SK-N-SH (cell line): ENCODE measurements around the gene TK2. TPM values are rescaled to one million over a fixed set of nuclear protein-coding genes. Genes with fewer than 3 reads are reported as not detected.

Experiments used
- CTCF ChIA-PET: fragments of 300-600, 350-600 bp; formaldehyde crosslinking; extraction: SDS; loops from one replicate; lab custom pipeline; 2021; lab: Yijun Ruan, JAX
- POLR2A ChIA-PET: fragments of 350-600 bp; sonication (Branson Sonifier 250); formaldehyde crosslinking; extraction: SDS; loops from one replicate; lab custom pipeline; 2020; ENCODE audit warnings: antibody characterized with exemption, inconsistent platforms; lab: Yijun Ruan, JAX
- DNase-seq: peaks from one replicate; pipeline ENCODE4 v3.0.0; 2012
- H2AFZ ChIP-seq: fragments of 200-600 bp; sonication (generic); 2 replicates; pipeline ENCODE4 v1.8.1; 2016; ENCODE audit warnings: antibody characterized with exemption, mild to moderate bottlenecking, low read depth
- H3F3A ChIP-seq: fragments of 200-600 bp; sonication (generic); replicated peaks from 2 replicates; pipeline ENCODE3; 2016; ENCODE audit warnings: antibody characterized with exemption, mild to moderate bottlenecking; ENCODE audit not compliant: insufficient read depth
- H3K27ac ChIP-seq, 2 experiments: fragments of 200-500 bp in 1 of 2; fragments of 200-600 bp in 1 of 2; sonication (Bioruptor generic) in 1 of 2; sonication (generic), shearing (Covaris generic) in 1 of 2; 2 replicates each; pipeline versions ENCODE4 v1.5.1 to v1.6.1; 2014 to 2016; ENCODE audit warnings: low read depth in 2 of 2, inconsistent platforms in 1 of 2, low read length in 1 of 2, mild to moderate bottlenecking in 1 of 2, mixed read lengths in 1 of 2
- H3K27me3 ChIP-seq: fragments of 200-600 bp; sonication (generic), shearing (Covaris generic); 2 replicates; pipeline ENCODE4 v1.6.1; 2016; ENCODE audit warnings: mixed run types; ENCODE audit not compliant: insufficient read depth
- H3K36me3 ChIP-seq, 2 experiments: fragments of 200-500 bp in 1 of 2; fragments of 200-600 bp in 1 of 2; sonication (Bioruptor generic) in 1 of 2; sonication (generic) in 1 of 2; replicated peaks in 1 of 2; 2 replicates each; pipeline versions ENCODE3 to v1.5.1; 2014 to 2016; ENCODE audit warnings: low read length in 1 of 2, mild to moderate bottlenecking in 1 of 2; ENCODE audit not compliant: insufficient read depth in 2 of 2, control insufficient read depth in 1 of 2
- H3K4me1 ChIP-seq, 2 experiments: fragments of 200-500 bp in 1 of 2; fragments of 200-600 bp in 1 of 2; sonication (Bioruptor generic) in 1 of 2; sonication (generic), shearing (Covaris generic) in 1 of 2; 2 replicates each; pipeline versions ENCODE4 v1.5.1 to v1.6.1; 2014 to 2016; ENCODE audit warnings: low read depth in 1 of 2, low read length in 1 of 2, mixed run types in 1 of 2; ENCODE audit not compliant: insufficient read depth in 2 of 2, control insufficient read depth in 1 of 2
- H3K4me2 ChIP-seq: fragments of 200-600 bp; sonication (generic), shearing (Covaris generic); 2 replicates; pipeline ENCODE4 v1.6.1; 2017; ENCODE audit warnings: mixed run types
- H3K4me3 ChIP-seq, 2 experiments: fragments of 200-500 bp in 1 of 2; fragments of 200-600 bp in 1 of 2; sonication (Bioruptor generic) in 1 of 2; sonication (generic), shearing (Covaris generic) in 1 of 2; 2 replicates each; pipeline versions ENCODE4 v1.5.1 to v1.8.1; 2014 to 2016; ENCODE audit warnings: low read depth in 2 of 2, inconsistent platforms in 1 of 2, low read length in 1 of 2, mild to moderate bottlenecking in 1 of 2, mixed read lengths in 1 of 2, moderate library complexity in 1 of 2
- H3K79me2 ChIP-seq: fragments of 200-600 bp; sonication (generic); 2 replicates; pipeline ENCODE4 v1.8.1; 2017; ENCODE audit warnings: mild to moderate bottlenecking; ENCODE audit not compliant: insufficient read depth
- H3K9ac ChIP-seq: fragments of 200-600 bp; sonication (generic); 2 replicates; pipeline ENCODE4 v1.6.1; 2017; ENCODE audit warnings: mixed run types
- H3K9me2 ChIP-seq: fragments of 200-600 bp; sonication (generic); 2 replicates; pipeline ENCODE4 v1.6.1; 2017; ENCODE audit warnings: mixed run types
- H3K9me3 ChIP-seq: fragments of 200-600 bp; sonication (generic); 2 replicates; pipeline ENCODE4 v1.6.1; 2017; ENCODE audit warnings: mixed run types, mild to moderate bottlenecking, moderate library complexity
- H4K20me1 ChIP-seq: fragments of 200-600 bp; sonication (generic); 2 replicates; pipeline ENCODE4 v1.6.1; 2017; ENCODE audit warnings: mild to moderate bottlenecking, mixed run types; ENCODE audit not compliant: insufficient read depth
- ELF1 ChIP-seq: IDR thresholded peaks from 2 replicates; pipeline ENCODE4 v1.4.0; 2012
- FOSL2 ChIP-seq: IDR thresholded peaks from 2 replicates; pipeline ENCODE4 v1.4.0; 2012; ENCODE audit warnings: low read depth, mild to moderate bottlenecking, moderate library complexity, borderline replicate concordance
- FOXJ3 ChIP-seq: sonication (generic); formaldehyde crosslinking; IDR thresholded peaks from 2 replicates; pipeline ENCODE4 v1.5.1; 2020; ENCODE audit warnings: mild to moderate bottlenecking, missing genetic modification reagents
- JUND ChIP-seq: IDR thresholded peaks from 2 replicates; pipeline ENCODE4 v1.4.0; 2012
- PBX3 ChIP-seq: IDR thresholded peaks from 2 replicates; pipeline ENCODE4; 2012
- RXRA ChIP-seq: IDR thresholded peaks from 2 replicates; pipeline ENCODE4 v1.4.0; 2012; ENCODE audit warnings: low read depth, mild to moderate bottlenecking, borderline replicate concordance
- TEAD4 ChIP-seq: IDR thresholded peaks from 2 replicates; pipeline ENCODE4 v1.4.0; 2012; ENCODE audit warnings: mild to moderate bottlenecking, borderline replicate concordance; ENCODE audit not compliant: insufficient read depth
- ZBTB33 ChIP-seq: IDR thresholded peaks from 2 replicates; pipeline ENCODE4 v1.4.0; 2012; ENCODE audit warnings: low read depth, borderline replicate concordance
- WGBS: methylation state at CpG from one replicate; pipeline ENCODE4 v1.1.6; 2017; ENCODE audit warnings: low lambda C conversion rate; 5-methylcytosine and 5-hydroxymethylcytosine counted together
- polyA plus RNA-seq, 3 experiments: library from polyadenylated mRNA; depleted of rRNA; stranded (reverse); fragments of >200 nt; gene quantifications; 2 replicates each; pipeline ENCODE4 v1.2.3, GENCODE V29; 2012

Gene TK2
- polyA plus RNA-seq, 1 of the 3 experiments (the other 2 are of a cell fraction) = 25.2 TPM

- peak; percentile 55; the same call in 1 of the 2 replicates for TF ChIP-seq FOSL2
- TF ChIP-seq TEAD4 = peak; percentile 45; the same call in 1 of the 2 replicates
- peak; percentile 72 for TF ChIP-seq JUND
- peak; percentile 24; the same call in 1 of the 2 replicates for TF ChIP-seq PBX3
- TF ChIP-seq, all 33 proteins: peak for 9
Measured at GRCh38 chr16:66511602-66512271, 38.2 kb downstream of the TK2 start (continued).

- Histone ChIP-seq H3K9me2 (no peaks in the 10 kb centered on the region), H3K4me1 (peaks cover 5 to 27% of the 10 kb centered on the region in 2 experiments; a peak in 3 of 4 replicates), H3F3A (peaks cover 24% of the 10 kb centered on the region), H3K9ac (peak overlapping the region; percentile 29; the same call in 1 of the 2 replicates), H3K27ac (peak overlapping the region; percentile 74 to 91; a peak in 3 of 4 replicates), H3K4me2 (peak overlapping the region; percentile 50), H3K36me3 (no peaks in the 10 kb centered on the region), H4K20me1 (no peaks in the 10 kb centered on the region), H3K4me3 (no peak overlapping the region), H3K9me3 (no peaks in the 10 kb centered on the region), H2AFZ (no peak overlapping the region), H3K27me3 (no peaks in the 10 kb centered on the region), H3K79me2 (no peaks in the 10 kb centered on the region)
- CTCF ChIA-PET = interaction anchor here (1.2 to 1.9 kb wide), 3 partner anchors 24 to 104 kb away, joined by 3 to 7 read pairs (median 5); no protein-coding TSS in a partner anchor
- 85% methylated on average over 11 of the region's 12 CpGs for WGBS
- no peak for TF ChIP-seq FOXJ3 (CRISPR knock-in tag)
- TF ChIP-seq RXRA = no peak
- POLR2A ChIA-PET = no interaction called here
- DNase-seq = no peak
Measured at GRCh38 chr16:66510711-66511601, 39.0 kb downstream of the TK2 start.

- H3K4me1 ChIP-seq = peaks cover 5 to 25% of the 10 kb centered on the region in 2 experiments; a peak in 3 of 4 replicates
- TF ChIP-seq ZBTB33 = no peak
- TF ChIP-seq ELF1 = no peak
- H3K27ac ChIP-seq = no peak overlapping the region; a peak in 1 of 4 replicates
- no peak overlapping the region for H2AFZ ChIP-seq
- no peak for DNase-seq
- POLR2A ChIA-PET = no interaction called here
- H3K36me3 ChIP-seq = no peaks in the 10 kb centered on the region
- CTCF ChIA-PET = interaction anchor here (1.0 to 2.3 kb wide), 3 partner anchors 23 to 105 kb away, joined by 3 to 9 read pairs (median 3); no protein-coding TSS in a partner anchor
- no peaks in the 10 kb centered on the region for H3K27me3 ChIP-seq
- no peaks in the 10 kb centered on the region for H3K79me2 ChIP-seq
- no peak overlapping the region for H3K9ac ChIP-seq
- H3F3A ChIP-seq = peaks cover 23% of the 10 kb centered on the region
- H3K9me2 ChIP-seq = no peaks in the 10 kb centered on the region
- 97% methylated on average over 3 of the region's 5 CpGs for WGBS
- no peaks in the 10 kb centered on the region for H4K20me1 ChIP-seq
- H3K4me3 ChIP-seq = no peak overlapping the region
- H3K4me2 ChIP-seq = 0 out of 2 replicates have a peak overlapping the region, but pooled peaks have one; percentile 50
- H3K9me3 ChIP-seq = no peaks in the 10 kb centered on the region
Measured at GRCh38 chr16:66510298-66510697, 39.6 kb downstream of the TK2 start.
